ENCODE data around the gene GFAP. TPM values are rescaled to one million over a fixed set of nuclear protein-coding genes. Genes with fewer than 3 reads are reported as not detected.
A peak's percentile ranks its signal among the peaks of the same experiment; 100 is the strongest.

The GFAP gene
- polyA plus RNA-seq, 1 of the 3 experiments (the other 2 are of a cell fraction): 0.48 TPM

DNA sequence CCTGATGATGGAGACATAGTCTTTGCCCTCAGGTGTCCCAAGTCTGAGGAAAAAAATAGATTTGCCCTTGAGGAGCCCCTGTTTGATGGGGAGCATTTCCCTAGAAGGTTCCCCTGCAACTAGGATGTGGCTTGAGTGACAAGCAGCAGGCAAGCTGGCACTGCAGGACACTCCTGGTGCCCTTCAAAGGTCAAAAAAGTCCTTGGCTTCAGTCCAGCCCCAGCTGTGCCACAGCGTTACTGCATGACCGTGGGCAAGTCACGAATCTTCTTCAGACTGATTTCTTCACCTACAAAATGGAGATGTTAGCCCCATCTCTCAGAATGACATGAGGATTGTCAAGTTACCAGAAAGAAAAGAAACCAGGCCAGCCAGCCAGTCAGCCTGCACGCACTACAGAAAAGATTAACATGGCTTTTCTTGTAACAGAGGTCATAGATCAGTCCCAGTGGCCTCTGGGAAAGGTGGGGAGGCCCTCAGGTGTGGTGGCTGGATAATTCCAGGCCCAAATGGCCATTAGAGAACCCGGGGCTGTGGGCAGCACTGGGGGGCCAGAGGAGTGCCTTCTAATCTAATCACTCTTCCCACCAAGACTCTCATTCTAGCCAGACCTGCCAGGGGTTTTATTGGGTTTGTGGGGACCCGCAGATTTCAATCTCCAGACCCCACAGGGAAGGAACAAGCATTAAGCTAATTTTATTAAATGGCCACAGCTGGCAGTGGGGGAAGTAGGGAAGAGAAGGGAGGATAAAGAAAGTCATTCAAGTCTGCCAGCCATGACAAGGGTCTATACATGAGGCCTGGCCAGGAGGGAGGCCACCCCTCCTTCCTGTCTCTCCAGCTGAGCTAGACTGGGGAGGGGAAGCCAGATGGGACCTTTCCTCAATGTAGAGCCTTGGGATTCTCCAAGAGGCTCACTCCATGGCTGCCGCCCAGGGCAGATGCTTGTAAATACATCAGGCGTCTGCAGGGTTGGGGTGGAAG is 42.0 kb upstream of the GFAP start:
- H3K9ac ChIP-seq: no peak overlapping the region
- peak; percentile 80 for TF ChIP-seq CHD2 (IDR thresholded peaks at IDR 0.05; ENCODE audit: low read length, partially characterized antibody)
- peak; percentile 71; the same call in 1 of the 2 replicates for TF ChIP-seq MXI1 (IDR thresholded peaks at IDR 0.05; ENCODE audit: low read depth, low read length)
- peak in 1 of 2 experiments; percentile 94; a peak in 2 of 4 replicates for TF ChIP-seq EP300 (IDR thresholded peaks at IDR 0.05; ENCODE audit: borderline replicate concordance in 1 of 2, low read depth in 1 of 2, low read length in 1 of 2)
- no peak for TF ChIP-seq POLR2AphosphoS5 (IDR thresholded peaks at IDR 0.05; ENCODE audit: low read depth, low read length)
- no peak for TF ChIP-seq TAF1 (IDR thresholded peaks at IDR 0.05; ENCODE audit: borderline replicate concordance, low read depth, low read length)
- TF ChIP-seq GATA2 (CRISPR knock-in tag; IDR thresholded peaks at IDR 0.05): peak; percentile 92
- peak; percentile 91 for TF ChIP-seq RCOR1 (IDR thresholded peaks at IDR 0.05; ENCODE audit: low read length)
- no peak for TF ChIP-seq TEAD4 (IDR thresholded peaks at IDR 0.05; ENCODE audit: borderline replicate concordance, insufficient read depth)
- TF ChIP-seq FOXJ3 (CRISPR knock-in tag; IDR thresholded peaks at IDR 0.05): peak; percentile 77
- no peak overlapping the region for H2AFZ ChIP-seq (ENCODE audit: low read depth)
- no peaks in the 10 kb centered on the region for H3K79me2 ChIP-seq (ENCODE audit: insufficient read depth)
- no peaks in the 10 kb centered on the region for H3K27me3 ChIP-seq (ENCODE audit: insufficient read depth)
- H3K9me2 ChIP-seq: no peaks in the 10 kb centered on the region
- DNase-seq: peak; percentile 84
- no peaks in the 10 kb centered on the region for H3K9me3 ChIP-seq
- no peak overlapping the region for H3K4me2 ChIP-seq
- ChIA-PET CTCF (interaction anchor here (0.6 to 12.6 kb wide), 10 partner anchors 9 to 178 kb away, joined by 3 to 119 read pairs (median 4); partner anchors contain the start of genes ACBD4 and PLCD3), POLR2A (interaction anchor here (0.8 to 1.9 kb wide), 4 partner anchors 10 to 104 kb away, joined by 3 to 9 read pairs (median 4); partner anchors contain the start of genes KIF18B and NMT1)
- peak overlapping the region in 1 of 2 experiments; percentile 92; a peak in 2 of 4 replicates for H3K27ac ChIP-seq (ENCODE audit: low read depth in 2 of 2, low read length in 1 of 2)
- H4K20me1 ChIP-seq (ENCODE audit: insufficient read depth): no peaks in the 10 kb centered on the region
- H3K4me3 ChIP-seq (ENCODE audit: low read depth in 2 of 2, low read length in 1 of 2): no peak overlapping the region
- H3K36me3 ChIP-seq (replicated peaks in 1 of 2; ENCODE audit: control insufficient read depth in 1 of 2, insufficient read depth in 2 of 2, low read length in 1 of 2): no peaks in the 10 kb centered on the region
- H3K4me1 ChIP-seq (ENCODE audit: control insufficient read depth in 1 of 2, insufficient read depth in 2 of 2, low read depth in 1 of 2, low read length in 1 of 2): peaks cover 0 to 29% of the 10 kb centered on the region in 2 experiments; a peak in 1 of 4 replicates
- WGBS (ENCODE audit: low lambda C conversion rate): 69% methylated on average over 7 of the region's 8 CpGs
- no peaks in the 10 kb centered on the region for H3F3A ChIP-seq (replicated peaks; ENCODE audit: insufficient read depth)

DNA sequence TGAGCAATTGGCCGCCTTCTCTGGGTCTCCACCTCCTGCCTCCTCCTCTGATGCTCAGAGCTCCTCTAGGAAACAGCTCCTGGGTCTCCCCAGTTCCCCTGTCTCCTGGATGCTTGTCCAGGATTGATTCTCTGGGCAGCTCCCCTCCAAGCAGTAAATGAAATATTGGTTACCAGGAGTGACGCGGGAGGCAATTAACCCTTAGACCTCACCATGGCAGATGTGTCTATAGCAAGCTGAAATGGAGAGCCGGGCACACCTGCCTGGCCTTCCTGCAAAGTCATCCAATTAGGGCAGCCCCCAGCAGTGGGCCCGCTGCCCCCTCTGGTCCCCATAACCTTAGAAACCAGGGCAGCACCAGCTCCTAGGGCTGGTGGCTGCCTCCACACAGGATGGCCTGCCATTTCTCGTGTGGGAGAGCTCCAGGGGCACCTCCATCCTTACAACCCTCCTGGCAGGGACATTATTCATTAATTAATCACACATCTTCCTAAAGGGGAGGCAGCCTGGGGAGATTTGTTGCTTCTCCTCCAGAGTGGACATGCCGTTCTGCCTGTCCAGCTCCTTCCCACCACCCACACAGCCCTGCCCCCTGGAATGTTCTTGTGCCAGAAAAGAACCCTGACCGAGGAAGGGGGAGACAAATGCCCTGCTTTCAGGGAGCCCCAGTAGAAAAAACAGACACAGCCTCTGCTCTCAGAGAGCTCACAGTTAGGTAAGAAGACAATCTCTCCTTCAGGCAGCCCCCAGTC is 40.5 kb upstream of the GFAP start:
- TF ChIP-seq, protein P1, sequence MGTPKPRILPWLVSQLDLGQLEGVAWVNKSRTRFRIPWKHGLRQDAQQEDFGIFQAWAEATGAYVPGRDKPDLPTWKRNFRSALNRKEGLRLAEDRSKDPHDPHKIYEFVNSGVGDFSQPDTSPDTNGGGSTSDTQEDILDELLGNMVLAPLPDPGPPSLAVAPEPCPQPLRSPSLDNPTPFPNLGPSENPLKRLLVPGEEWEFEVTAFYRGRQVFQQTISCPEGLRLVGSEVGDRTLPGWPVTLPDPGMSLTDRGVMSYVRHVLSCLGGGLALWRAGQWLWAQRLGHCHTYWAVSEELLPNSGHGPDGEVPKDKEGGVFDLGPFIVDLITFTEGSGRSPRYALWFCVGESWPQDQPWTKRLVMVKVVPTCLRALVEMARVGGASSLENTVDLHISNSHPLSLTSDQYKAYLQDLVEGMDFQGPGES (IDR thresholded peaks at IDR 0.05; ENCODE audit: low read depth, low read length): no peak
- DNase-seq: no peak
- no peaks in the 10 kb centered on the region for H3K27me3 ChIP-seq (ENCODE audit: insufficient read depth)
- no peaks in the 10 kb centered on the region for H3K79me2 ChIP-seq (ENCODE audit: insufficient read depth)
- H2AFZ ChIP-seq (ENCODE audit: low read depth): no peak overlapping the region
- no peaks in the 10 kb centered on the region for H3F3A ChIP-seq (replicated peaks; ENCODE audit: insufficient read depth)
- H3K9me3 ChIP-seq: no peaks in the 10 kb centered on the region
- 81% methylated on average over 7 of the region's 8 CpGs for WGBS (ENCODE audit: low lambda C conversion rate)
- no peaks in the 10 kb centered on the region for H3K36me3 ChIP-seq (replicated peaks in 1 of 2; ENCODE audit: control insufficient read depth in 1 of 2, insufficient read depth in 2 of 2, low read length in 1 of 2)
- no peak overlapping the region for H3K4me2 ChIP-seq
- POLR2A ChIA-PET: interaction anchor here (1.0 to 1.3 kb wide), 2 partner anchors 64 to 206 kb away, joined by 3 read pairs; partner anchors contain the start of gene HEXIM2
- no peaks in the 10 kb centered on the region for H4K20me1 ChIP-seq (ENCODE audit: insufficient read depth)
- CTCF ChIA-PET: interaction anchor here (1.0 to 12.6 kb wide), 7 partner anchors 13 to 179 kb away, joined by 3 to 119 read pairs (median 6); partner anchors contain the start of genes ACBD4 and C1QL1
- H3K4me3 ChIP-seq (ENCODE audit: low read depth in 2 of 2, low read length in 1 of 2): no peak overlapping the region
- H3K9me2 ChIP-seq: no peaks in the 10 kb centered on the region
- H3K9ac ChIP-seq: no peak overlapping the region
- peaks cover 0 to 27% of the 10 kb centered on the region in 2 experiments; a peak in 1 of 4 replicates for H3K4me1 ChIP-seq (ENCODE audit: control insufficient read depth in 1 of 2, insufficient read depth in 2 of 2, low read depth in 1 of 2, low read length in 1 of 2)
- no peak overlapping the region for H3K27ac ChIP-seq (ENCODE audit: low read depth in 2 of 2, low read length in 1 of 2)

All from SK-N-SH (cell line).